Daoy (cell line): ENCODE results near the gene RNF112. TPM values are rescaled to one million over a fixed set of nuclear protein-coding genes. Genes with fewer than 3 reads are reported as not detected.

Experiments
- DNase-seq: peaks from one replicate; pipeline ENCODE4 v3.0.0-alpha.2; 2015; ENCODE audit warnings: low read depth
- total RNA-seq: library from RNA; depleted of rRNA; stranded (reverse); fragments of >200 nt; shearing (Covaris generic); gene quantifications from 2 replicates; pipeline ENCODE4 v1.2.3, GENCODE V29; 2014; rRNA removed

The RNF112 gene, protein sequence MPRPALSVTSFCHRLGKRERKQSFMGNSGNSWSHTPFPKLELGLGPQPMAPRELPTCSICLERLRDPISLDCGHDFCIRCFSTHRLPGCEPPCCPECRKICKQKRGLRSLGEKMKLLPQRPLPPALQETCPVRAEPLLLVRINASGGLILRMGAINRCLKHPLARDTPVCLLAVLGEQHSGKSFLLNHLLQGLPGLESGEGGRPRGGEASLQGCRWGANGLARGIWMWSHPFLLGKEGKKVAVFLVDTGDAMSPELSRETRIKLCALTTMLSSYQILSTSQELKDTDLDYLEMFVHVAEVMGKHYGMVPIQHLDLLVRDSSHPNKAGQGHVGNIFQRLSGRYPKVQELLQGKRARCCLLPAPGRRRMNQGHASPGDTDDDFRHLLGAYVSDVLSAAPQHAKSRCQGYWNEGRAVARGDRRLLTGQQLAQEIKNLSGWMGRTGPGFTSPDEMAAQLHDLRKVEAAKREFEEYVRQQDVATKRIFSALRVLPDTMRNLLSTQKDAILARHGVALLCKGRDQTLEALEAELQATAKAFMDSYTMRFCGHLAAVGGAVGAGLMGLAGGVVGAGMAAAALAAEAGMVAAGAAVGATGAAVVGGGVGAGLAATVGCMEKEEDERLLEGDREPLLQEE
- 0.11 and 0.57 TPM in 2 replicates for total RNA-seq

DNA sequence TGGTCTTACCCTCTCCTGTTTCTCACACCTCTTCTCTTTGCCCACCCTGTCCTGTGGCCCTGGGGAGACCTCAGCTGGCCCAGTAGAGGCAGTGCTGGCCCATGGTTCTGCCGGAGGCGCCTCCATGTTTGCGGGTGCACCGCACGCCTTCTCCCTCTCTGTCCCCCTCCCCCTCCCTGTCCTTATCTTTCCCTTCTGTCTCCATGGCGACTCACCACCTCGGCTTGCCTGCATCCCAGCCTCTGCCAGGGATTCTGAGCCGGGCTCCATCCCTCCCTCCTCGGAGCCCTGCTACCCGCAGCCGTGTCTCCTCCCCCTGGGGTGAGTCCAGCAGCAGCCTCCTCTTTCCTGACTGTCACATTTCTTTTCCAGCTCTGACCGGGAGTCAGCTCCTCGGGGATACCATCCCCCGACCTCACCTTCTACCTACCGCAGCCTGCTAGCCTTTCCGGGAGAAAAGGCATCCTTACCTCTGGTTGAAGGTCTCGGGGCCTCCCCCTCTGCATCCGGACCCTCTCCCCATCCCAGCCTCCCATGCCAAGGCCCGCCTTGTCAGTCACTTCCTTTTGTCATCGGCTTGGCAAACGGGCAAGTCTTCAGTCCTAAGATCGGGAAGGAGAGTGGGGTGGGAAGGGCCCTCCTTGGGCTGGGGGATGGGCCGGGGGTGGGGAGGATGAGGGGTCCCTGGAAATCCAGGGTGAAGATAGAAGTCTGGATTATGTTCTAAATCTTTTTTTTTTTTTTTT, at the start of gene RNF112:
Gene RNF112, plus strand, starts transcription at position 358 of the 746 bp plus-strand sequence. Its CDS starts 177 bp downstream, at position 535.
- DNase-seq: no peak

DNA sequence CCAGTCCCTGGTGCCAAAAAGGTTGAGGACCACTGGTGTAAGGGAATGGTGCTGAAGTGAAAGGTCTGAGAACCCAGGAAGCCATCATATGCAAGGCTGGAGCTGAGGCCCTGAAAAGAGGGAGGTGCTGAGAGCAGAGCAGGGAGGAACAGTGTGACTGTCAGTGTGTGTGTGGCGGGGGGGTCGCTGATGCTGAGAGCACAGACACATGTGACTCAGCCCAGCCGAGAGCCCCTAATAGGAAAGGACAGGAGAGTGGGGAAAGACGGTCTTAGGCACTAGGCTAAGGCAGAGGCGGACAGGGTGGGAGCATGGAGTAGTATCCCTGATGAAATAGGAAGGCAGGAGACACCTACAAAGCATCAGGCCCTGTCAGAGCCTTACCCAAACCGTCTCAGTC, 49.7 kb upstream of the RNF112 start:
- DNase-seq: no peak

GRCh38 chr17:19361944-19362276, 49.1 kb upstream of the RNF112 start:
- DNase-seq: no peak

DNA sequence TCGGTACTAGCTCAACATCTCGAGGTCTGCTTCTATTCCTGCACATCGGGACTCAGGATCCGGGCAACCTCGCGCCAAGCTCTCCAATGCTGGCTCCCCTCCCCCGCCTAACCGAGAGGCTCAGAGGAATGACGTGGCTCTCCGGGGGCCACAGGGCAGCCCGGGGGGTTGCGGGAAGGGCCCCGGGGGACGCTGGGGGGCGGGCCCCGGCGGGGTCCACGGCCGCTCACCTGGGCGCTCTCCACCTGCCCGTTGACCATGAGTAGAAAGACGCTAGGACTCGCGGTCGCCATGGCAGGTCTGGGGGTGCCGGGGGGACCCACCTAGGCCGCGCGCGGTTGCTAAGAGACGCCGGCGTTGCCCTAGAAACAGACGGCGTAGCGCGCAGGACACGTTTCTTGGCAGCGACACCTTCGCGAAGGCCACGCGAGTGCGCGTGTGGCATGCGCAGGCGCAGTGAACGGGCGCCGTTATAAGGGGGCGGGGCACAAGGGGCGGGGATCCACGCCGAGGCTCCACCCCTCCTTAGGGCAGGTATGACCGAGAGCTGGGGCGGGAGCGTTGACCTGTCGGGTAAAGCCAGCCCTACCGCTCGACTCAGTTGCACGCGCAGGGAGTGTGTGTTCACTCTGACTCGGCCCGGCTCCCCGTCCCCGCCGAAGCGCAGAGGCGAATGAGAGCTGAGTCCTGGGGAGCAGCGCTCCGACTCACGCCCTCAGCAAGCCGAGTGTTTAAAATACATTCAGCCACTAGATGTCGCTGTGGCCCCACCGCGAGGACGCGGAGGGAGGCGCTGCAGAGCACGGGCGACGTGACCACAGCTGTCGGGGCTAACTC, 48.5 kb upstream of the RNF112 start, which contains the start of gene B9D1:
Gene B9D1, minus strand, starts transcription at position 447 of the 837 bp plus-strand sequence. Its CDS starts 154 bp downstream, at position 293.
- peak; percentile 93 for DNase-seq

- DNase-seq: no peak
Measured at GRCh38 chr17:19363114-19363438, 48.0 kb upstream of the RNF112 start.

GRCh38 chr17:19363460-19364035, 47.5 kb upstream of the RNF112 start:
- no peak for DNase-seq

DNA sequence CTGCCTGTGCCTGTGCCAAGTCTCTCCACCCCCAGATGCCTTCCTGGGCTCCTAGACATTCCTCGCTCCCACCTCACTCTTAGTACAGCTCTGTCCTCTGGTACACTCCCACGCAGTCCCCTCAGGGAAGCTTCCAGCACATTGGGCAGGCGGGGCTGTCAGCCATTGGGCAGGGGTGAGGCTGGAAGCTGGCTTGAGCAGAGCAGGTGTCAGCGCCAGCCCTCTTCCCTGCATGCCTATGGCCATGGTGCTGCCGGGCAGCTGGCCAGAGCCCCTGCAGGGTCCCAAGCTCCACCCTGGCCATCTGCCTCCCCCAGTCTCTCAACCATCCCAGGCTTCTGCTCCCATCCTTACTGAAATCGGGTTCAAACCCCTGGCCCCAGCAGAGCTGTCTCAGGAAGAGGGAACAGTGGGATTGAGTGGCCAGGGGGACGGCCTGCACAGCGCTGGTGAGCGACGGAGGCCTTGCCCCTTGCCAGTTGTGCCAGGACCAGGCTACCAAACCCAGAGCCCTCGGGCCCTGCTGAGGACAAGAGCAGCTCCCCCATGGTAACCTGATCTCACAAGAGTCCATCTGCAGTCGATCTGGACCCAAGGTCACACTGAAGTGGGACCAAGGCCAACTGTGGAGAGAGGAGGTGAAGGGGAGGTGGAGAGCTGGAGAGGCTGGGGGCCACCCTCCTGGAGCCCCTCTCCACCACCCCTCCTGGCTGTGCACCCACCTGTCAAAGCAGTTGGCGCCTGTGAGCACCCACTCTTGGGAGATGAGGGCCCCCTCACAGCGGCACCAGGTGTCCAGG, 46.1 kb upstream of the RNF112 start:
- DNase-seq: no peak

DNA sequence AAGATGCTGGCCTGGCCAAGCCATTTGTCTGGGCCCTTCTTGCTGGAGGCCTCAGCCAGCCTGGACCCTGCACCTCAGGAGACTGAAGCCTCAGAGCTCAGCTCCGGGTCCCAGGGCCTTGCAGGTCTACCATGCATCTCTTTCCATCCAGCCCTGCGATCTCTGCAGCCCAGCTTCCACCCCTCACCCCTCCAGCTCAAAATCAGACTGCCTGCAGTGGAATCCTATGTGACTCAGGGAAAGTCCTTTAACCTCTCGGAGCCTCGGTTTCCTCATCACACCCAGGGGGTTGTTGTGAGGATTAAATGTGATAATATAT, 45.6 kb upstream of the RNF112 start:
- DNase-seq: no peak

GRCh38 chr17:19365833-19366636, 45.0 kb upstream of the RNF112 start:
- no peak for DNase-seq

DNA sequence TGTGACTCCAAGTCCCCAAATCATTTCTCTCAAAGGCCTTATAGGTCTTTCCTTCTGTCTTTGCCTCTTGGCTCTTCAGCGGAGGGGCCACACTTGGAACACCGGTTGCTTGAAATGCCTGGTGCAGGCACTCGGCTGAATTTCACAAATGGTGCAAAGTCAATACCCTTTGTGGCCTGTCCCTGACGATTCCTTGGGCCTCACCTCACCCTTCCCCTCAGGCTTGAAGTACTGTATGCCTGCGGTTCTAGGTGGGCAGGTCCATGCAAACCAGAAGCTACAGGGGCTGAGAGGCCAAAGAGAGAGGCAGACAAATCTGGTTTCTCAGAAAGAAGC, 44.4 kb upstream of the RNF112 start:
- DNase-seq: no peak

GRCh38 chr17:19368229-19368628, 42.8 kb upstream of the RNF112 start:
- DNase-seq: no peak

DNA sequence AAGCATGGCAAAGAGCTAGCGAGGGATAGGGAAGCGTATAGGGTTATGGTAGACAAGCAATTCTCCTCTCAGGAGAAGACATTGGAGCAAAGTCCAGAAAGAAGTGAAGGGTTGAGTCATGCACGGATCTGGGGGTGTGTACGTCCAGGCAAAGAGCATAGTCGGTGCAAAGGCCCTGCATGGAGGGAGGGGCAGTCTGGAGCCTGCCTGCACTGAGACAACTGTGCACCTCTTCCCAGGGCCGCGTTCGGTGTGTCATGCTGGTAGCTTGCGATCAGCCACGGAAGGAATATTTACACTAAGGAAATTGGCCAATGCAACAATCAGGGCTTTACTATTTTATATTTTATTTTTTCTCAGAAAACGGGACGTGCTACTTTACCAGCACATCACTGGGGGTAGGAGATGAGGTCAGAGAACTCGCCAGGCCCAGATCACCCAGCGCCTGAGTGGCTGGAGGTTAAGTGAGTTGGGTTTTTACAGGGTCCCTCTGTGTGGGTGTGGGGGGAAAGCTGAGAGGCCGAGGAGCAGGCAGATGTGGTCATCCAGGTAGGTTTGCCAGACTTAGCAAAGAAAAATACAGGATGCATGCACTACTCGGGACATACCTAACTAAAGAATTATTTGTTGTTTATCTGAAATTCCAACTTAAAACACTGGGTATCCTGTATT, 41.8 kb upstream of the RNF112 start:
- DNase-seq: no peak

DNA sequence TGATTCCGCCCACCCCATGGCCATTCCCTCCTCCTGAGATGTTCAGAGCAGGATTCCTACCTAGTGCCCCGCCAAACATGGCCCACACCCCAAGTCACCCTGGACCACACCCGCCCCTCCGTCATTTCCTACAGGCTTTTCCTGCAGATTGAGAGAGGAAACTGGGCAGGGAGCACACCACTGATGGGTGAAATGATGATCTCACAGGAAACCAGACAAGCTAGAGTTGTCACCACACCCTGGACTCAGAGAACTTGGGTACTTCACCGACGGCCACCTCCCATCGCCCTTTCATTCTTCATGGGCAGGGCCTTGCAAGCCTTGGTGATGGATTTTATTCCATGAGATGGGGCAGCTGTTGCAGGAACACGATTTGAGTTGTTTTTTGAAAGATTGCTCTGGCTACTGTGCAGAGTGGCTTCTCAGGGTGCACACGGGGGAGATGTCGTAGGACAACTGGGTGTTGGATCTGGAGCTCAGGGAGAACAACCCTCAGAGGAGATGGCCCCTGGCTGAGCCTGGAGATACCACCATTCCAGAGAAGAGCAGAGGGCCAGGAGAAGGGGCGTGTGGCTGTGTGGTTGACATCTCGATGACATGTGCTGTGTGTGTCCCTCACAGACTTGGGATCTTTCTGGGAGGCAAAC, 41.1 kb upstream of the RNF112 start:
- no peak for DNase-seq

DNA sequence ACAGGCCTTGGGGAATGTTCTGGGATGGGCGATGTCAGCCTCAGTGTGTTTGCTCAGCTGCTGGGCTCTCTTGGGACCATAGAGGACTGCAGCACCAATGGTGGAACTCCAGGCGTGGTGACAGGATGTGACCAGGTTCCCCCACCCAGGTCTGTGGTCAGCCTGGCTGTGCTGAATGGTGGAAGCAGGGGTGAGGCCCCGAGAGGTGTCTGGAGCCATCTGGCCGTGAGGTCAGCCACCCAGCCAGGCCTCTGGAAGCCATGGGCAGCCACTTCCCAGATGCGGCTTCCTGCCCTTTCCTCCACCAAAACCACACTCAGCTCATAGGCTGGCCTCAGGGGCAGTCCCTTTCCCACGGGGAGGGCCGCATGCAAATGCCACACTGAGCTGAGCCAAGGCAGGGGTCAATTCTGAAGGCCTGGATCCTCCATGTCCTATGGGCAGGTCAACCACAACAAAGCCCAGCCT, 40.5 kb upstream of the RNF112 start:
- DNase-seq: no peak

- no peak for DNase-seq
Measured at GRCh38 chr17:19371259-19372010, 39.6 kb upstream of the RNF112 start.

- no peak for DNase-seq
Measured at GRCh38 chr17:19372011-19372370, 39.0 kb upstream of the RNF112 start.

DNA sequence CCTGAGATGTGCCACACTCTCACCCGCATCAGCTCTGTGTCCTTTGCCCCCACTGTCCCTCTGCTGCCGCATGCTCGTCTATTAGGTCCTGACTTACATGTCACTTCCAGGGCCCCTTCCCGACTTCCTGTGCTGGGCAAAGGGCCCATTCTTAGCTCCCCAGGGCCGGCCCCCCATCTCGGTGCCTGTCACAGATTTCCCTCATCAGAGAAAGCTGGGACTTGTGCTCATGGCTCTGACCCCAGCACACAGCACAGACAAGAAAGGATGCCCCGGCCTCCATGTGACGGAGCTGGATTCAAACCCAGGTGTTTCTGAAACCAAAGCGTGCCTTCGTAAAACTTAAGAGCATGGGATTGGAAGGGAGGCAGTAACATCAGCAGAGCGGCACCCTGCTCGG, 38.6 kb upstream of the RNF112 start:
- no peak for DNase-seq

DNA sequence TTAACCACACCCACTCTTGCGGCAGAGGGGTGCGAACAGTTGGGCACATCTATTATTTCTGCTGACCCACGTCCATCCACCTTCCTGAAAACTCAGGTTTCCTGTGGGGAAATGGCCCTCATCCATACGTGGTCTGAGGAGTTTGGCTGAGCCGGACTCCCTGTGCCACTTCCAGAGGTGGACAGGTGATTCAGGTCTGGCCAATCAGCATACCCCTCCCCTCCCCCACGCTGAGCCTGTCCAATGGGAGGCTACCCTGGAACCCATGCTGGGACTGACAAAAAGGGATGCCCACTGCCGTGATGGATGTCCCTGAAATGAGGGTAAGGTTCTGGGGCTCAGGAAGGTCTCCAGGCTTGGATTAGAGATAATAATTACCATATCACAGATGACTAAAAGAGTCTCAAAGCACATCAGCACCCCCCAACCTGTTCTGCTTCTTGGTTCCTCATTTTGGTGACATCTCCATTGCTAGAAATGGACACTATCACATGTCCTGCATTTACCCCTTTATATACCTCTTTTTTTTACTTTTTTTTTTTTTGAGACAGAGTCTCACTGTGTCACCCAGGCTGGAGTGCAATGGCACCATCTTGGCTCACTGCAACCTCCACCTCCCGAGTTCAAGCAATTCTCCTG, 38.0 kb upstream of the RNF112 start:
- no peak for DNase-seq
